Measurements from ENCODE around the gene METTL15.
"Not testable (repeated sequence)": the region's sequence is repeated elsewhere in the genome, so short reads cannot be mapped to it uniquely, and the experiment has no call there.

The METTL15 gene

DNA sequence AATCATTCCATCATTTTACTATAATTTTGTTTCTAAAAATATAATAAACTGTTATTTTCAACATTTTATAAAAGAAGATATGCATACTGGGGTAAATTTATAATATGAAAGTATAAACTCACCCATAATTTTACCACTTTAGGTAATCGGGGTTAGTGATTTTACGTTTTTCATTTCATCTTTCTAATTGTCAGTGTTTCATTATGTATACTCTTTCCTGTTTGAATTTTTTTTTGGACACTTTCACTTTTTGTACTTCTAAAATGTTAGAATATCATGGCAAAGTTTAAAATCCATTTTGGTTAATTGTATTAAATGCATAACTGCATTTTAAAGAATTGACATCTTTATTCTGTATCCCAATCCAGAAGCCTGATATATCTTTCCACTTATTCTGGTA, 115.8 kb downstream of the METTL15 start:
- DNase-seq, result no peak

- DNase-seq, result no peak
Observed at GRCh38 chr11:28227460-28227859, 119.3 kb downstream of the METTL15 start.

DNA sequence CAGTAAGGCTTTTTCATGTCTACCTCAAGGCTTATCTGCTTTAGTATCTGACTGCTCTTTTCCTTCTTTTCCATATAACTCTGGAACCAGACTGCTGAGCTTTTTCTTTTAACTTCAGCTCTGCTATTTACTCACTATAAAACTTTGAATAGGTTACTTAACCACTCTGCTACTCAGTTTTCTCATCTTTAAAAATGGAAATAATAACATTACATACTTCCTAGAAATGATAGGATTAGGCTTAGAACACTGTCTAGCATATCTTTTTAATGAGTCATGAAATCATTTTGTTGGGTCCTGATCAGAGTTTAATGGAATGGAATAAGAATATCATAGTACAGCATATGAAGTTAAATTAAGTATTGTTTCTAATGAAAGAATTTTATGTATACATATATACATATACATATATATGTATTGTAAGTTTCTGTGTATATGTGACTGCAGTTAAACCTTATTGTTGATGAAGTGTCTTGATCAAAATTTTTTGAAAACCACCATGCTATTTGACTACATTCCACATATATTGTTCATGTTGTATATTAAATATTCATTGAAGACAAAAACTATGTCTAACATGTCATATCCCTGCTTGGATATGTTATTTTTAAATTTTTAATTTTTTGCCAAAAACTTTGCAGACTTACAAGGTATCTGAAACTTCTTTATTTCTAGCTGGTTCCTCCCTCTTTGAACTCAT, 120.2 kb downstream of the METTL15 start:
- no peak for DNase-seq

GRCh38 chr11:28231475-28231874, 123.3 kb downstream of the METTL15 start:
- no peak for DNase-seq

DNA sequence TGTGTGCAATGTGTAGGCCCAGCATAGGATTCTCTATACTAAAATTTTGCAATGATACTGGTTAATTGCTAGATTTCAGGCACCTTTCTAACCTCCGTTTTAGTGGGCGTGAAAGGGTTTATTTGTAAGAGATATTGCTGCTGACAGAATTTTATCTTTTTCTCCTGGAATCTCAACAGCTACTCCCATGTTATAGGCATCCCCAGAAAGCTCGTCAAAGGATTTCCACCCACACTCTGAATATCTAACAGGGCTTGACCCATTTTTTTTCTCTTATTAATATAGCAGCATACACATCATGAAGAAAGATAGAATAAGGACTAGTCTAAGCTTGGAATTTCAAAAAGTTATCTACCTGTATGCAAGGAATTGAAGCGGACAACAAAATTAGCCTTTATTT, 124.5 kb downstream of the METTL15 start:
- DNase-seq, result no peak

GRCh38 chr11:28241760-28242159, 133.6 kb downstream of the METTL15 start:
- no peak for DNase-seq

DNA sequence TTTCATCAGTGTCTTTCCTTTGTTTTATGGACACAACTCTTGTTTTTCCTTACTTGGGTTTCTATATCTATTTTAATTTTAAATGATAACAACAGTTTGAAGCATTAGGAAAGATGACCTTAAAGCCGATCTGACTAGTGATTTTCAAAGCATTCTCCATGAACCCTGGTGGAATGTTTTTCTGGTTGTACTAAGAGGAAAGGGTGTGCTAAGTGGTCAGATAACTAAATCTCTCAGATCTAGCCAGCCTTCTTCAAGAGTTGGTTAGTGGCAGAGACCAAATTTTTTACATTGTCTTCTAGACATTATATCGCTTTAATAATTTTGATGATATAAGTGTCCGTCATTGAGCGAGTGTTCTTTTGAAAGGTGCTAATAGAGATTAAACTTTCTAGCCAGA, 134.4 kb downstream of the METTL15 start:
- no peak for DNase-seq

DNA sequence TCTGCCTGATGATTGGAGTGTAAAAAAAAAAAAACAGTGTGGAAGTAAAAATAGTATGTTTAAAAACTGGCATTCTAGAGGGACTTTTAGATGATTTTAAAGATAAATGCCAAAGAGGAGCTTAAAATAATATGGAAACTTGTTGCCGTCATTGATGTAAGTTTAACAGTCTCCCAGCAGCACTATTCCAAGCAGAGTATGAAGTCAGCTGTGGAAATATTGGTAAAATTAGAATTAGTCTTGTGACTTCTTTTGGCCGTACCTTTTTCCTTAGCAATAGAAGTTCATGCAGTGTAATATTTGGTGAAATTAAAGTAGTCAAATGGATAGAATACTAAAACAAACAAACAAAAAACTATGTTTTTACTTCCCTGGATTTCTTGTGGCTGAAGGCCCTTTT, 134.9 kb downstream of the METTL15 start:
- no peak for DNase-seq

GRCh38 chr11:28243581-28243980, 135.4 kb downstream of the METTL15 start:
- DNase-seq, result no peak

DNA sequence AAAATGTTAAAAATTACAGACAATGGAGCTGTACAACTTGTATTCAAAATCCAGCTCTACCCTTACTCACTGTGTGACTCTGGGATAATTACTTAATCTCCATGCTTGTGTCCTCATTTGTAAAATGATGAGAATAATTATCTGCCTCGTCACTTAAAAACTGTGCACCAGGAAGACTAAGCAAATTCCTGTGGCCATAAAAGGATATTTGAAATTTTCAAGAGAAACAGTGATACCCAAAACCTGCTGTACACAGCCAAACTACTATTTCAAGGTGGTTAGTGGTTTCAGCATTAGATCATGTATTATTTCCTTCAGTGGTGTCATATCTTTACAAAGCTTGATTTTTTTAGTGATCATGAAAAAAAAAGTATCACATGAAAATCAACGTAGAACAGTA, 136.9 kb downstream of the METTL15 start:
- no peak for DNase-seq

DNA sequence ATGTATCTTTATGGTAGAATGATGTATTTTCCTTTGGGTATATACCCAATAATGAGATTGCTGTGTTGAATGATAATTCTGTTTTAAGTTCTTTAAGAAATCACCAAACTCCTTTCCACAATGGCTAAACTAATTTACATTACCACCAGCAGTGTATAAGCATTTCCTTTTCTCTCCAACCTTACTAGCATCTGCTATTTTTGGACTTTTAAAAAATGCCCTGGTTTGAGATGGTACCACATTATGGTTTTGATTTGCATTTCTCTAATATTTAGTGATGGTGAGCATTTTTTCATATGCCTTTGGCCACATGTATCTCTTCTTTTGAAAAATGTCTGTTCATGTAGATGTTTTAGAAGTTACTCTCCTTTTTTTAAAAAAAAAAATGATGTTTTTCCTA, 142.0 kb downstream of the METTL15 start:
- DNase-seq, result no peak

DNA sequence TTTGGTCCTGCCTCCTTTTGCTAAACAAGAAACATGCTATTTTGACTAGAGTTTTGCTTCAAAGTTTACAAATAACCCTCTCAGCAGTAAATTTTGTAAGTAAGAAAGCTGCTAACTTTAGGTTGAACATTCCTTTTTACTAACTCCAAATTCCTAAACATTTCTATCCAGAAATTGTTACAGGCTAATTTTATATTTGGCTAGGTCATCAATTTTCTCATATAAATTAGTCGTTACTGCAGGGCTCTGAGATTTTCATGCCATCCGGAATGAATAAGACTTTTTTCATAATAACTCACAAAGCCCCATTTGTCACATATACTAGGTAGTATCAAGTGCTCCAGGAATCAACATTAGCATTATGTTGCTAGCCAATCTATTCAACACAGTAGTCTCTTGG, 143.1 kb downstream of the METTL15 start:
- DNase-seq, result no peak

DNA sequence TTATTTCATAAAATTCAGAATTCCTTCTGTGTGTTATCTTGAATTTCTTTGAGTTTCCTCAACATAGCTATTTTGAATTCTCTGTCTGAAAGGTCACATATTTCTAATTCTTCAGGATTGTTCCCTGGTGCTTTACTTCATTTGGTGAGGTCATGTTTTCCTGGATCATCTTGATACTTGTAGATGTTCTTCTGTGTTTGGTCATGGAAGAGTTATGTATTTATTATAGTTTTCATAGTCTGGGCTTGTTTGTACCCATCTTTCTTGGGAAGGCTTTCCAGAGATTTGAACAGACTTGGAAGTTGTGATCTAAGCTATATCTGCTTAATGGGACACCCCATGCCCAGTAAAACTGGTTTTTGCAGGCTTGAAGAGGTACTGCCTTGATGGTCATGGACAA, 149.6 kb downstream of the METTL15 start:
- no peak for DNase-seq

- DNase-seq, result no peak
Observed at GRCh38 chr11:28259177-28259843, 151.1 kb downstream of the METTL15 start.

DNA sequence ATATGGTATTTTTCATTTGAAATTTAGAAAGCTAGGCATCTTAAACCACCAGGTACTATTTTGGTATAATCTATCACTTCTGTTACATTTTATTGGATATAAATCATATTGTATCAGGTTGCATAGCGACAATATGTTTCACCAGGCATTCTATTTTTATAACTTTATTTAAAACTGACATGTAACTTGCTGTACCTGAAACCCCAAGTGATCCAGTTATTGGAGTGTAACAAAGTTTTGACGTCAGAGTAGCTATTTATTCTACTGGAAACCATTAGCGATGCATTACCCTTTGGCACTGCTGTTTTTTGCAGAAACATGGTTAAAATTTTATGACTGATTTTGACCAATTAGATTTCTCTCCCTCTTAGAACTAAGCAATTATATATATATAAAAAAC, 160.7 kb downstream of the METTL15 start:
- DNase-seq, result no peak

DNA sequence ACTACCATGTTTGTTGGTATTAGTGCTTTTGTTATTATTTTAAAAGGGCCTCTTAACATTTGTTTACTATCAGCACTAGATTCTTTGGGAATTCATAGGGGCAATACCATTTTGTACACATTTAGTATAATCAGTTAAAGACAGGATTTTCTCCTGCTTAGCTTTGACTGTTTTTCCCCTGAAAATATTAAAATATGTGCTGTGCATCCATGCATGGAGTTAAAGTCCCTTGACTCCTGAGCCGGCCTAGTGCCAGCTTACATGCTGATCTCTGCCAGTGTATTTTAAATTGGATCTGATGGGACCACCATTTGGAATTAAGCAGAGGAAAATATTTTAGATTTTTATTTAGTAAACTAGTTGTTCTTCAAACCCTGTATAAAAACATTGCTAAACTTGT, 161.4 kb downstream of the METTL15 start:
- DNase-seq, result no peak

GRCh38 chr11:28272247-28272646, 164.1 kb downstream of the METTL15 start:
- DNase-seq, result not testable (repeated sequence)

- no peak for DNase-seq
Observed at GRCh38 chr11:28274216-28274615, 166.0 kb downstream of the METTL15 start.

- no peak for DNase-seq
Observed at GRCh38 chr11:28284196-28284595, 176.0 kb downstream of the METTL15 start.

GRCh38 chr11:28289444-28289843, 181.3 kb downstream of the METTL15 start:
- DNase-seq, result no peak

DNA sequence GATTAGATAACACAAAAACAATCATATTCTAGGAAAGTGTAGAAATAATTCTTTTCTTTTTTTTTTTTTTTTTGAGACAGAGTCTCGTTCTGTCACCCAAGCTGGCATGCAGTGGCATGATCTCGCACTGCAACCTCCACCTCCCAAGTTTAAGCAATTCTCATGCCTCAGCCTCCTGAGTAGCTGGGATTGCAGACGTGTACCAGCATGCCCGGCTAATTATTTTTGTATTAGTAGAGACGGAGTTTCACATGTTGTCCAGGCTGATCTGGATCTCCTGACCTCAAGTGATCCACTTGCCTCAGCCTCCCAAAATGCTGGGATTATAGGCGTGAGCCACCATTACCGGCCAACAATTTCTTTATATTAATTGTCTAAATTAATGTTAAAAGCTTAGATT, 182.8 kb downstream of the METTL15 start:
- not testable (repeated sequence) for DNase-seq

GRCh38 chr11:28296426-28296825, 188.2 kb downstream of the METTL15 start:
- DNase-seq, result no peak

- no peak for DNase-seq
Observed at GRCh38 chr11:28298209-28298608, 190.0 kb downstream of the METTL15 start.

DNA sequence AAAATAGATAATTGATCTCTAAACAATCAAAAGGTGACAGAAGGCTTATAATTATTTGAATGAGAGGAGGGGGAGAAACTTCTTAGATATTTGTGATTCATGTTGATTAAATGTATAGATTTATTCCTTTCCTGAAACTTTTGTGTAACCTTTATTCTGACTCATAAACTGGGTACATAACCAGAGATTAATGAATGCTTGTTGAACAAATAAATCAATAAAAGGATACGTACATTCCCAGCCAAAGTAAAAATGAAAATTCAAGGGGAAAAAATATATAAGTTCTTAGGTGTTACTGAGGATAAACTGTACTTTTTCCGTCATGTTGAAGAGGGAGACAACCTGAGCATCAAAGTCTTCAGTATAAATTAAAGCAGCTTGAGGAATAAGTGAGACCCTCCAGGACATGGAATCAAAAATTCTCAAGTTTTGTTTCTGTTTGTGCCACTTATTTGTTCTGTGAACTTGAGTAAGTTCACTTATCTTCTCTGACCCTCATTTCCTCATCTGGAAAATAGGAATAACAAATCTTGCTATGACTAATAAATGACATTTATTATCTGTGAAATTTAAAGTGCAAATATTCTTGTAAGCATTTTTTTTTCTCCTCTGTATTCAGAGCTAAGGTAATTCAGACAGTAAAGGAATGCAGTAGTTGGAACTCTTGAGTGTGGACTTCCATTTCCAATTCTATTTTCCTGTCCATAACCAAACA, 195.4 kb downstream of the METTL15 start:
- no peak for DNase-seq

Measured in NCI-H1930 (cell line).